K562 (cell line): ENCODE results near the gene MICU1. TPM values are rescaled to one million over a fixed set of nuclear protein-coding genes. Genes with fewer than 3 reads are reported as not detected.

Source experiments
- BRCA1 ChIP-seq, 2 experiments: fragments of 450-650 bp in 1 of 2; sonication (generic) in 1 of 2; formaldehyde crosslinking in 1 of 2; IDR thresholded peaks; 2 replicates each; pipeline versions ENCODE4 v1.5.0 to v1.6.1; 2017 to 2020; ENCODE audit warnings: mild to moderate bottlenecking in 1 of 2, missing genetic modification reagents in 1 of 2
- KAT7 ChIP-seq: sonication (generic); formaldehyde crosslinking; IDR thresholded peaks from 2 replicates; pipeline ENCODE4 v1.8.0; 2022; ENCODE audit warnings: missing genetic modification reagents, mild to moderate bottlenecking, borderline replicate concordance
- LCOR ChIP-seq: sonication (generic); formaldehyde crosslinking; IDR thresholded peaks from 2 replicates; pipeline ENCODE4 v1.8.0; 2022; ENCODE audit warnings: mild to moderate bottlenecking, missing genetic modification reagents
- RBM34 ChIP-seq: fragments of 200-400 bp; formaldehyde crosslinking; IDR thresholded peaks from 2 replicates; pipeline ENCODE4 v1.6.1; 2018; ENCODE audit warnings: low read length, borderline replicate concordance; ENCODE audit not compliant: insufficient read depth
- ZNF584 ChIP-seq: fragments of 200-800 bp; sonication (Bioruptor generic); IDR thresholded peaks from 2 replicates; pipeline ENCODE4 v1.6.1; 2016; ENCODE audit warnings: low read depth, mild to moderate bottlenecking, missing genetic modification characterization, missing compliant biosample characterization
- ZNF644 ChIP-seq: fragments of 200-800 bp; sonication (Bioruptor generic); IDR thresholded peaks from 2 replicates; pipeline ENCODE4 v1.6.1; 2016; ENCODE audit warnings: low read depth, missing genetic modification characterization, missing compliant biosample characterization
- ZNF699 ChIP-seq: fragments of 250-450 bp; sonication (Bioruptor Pico); IDR thresholded peaks from 2 replicates; pipeline ENCODE4 v1.8.0; 2021; ENCODE audit warnings: mild to moderate bottlenecking, moderate library complexity; ENCODE audit not compliant: insufficient replicate concordance
- polyA plus RNA-seq, 8 experiments: library from polyadenylated mRNA; depleted of rRNA in 4 of 8; stranded (reverse) in 5 of 8; unstranded in 3 of 8; fragments of >200 nt; fragmentation: Nextera tagmentation in 2 of 8; fragmentation: Illumina TruSeq in 1 of 8; extraction: Ambion mirVana in 2 of 8; extraction: Trizol in 1 of 8; gene quantifications; 2 replicates each; pipeline versions ENCODE4 v1.2.1 to v1.2.3, GENCODE V29; 2011 to 2014; ENCODE audit warnings: inconsistent platforms in 1 of 8, missing spikeins in 1 of 8
- total RNA-seq, 7 experiments: library from RNA; depleted of rRNA in 6 of 7; stranded (reverse); fragments of >200 nt in 6 of 7; fragmentation: Illumina TruSeq in 2 of 7; extraction: Trizol in 2 of 7; gene quantifications; 2 replicates each; pipeline versions ENCODE4 v1.2.1 to v1.2.3, GENCODE V29; 2011 to 2021; ENCODE audit warnings: low replicate concordance in 1 of 7
- TF ChIP-seq, protein P1 (sequence below), 2 experiments: fragments of 450-650 bp; IDR thresholded peaks; 2 replicates each; pipeline ENCODE4 v1.6.1; 2016; ENCODE audit warnings: mild to moderate bottlenecking in 2 of 2, borderline replicate concordance in 1 of 2, low read depth in 1 of 2, moderate library complexity in 1 of 2
- TF ChIP-seq, protein P2 (sequence below), 2 experiments: fragments of 450-650 bp in 1 of 2; sonication (generic) in 1 of 2; formaldehyde crosslinking; conservative IDR thresholded peaks; 2 replicates each; pipeline versions ENCODE4 v1.4.0 to v1.8.1; 2020 to 2022; ENCODE audit warnings: mild to moderate bottlenecking in 1 of 2, missing genetic modification reagents in 1 of 2
- TF ChIP-seq, protein P3 (sequence below): fragments of 450-650 bp; IDR thresholded peaks from 2 replicates; pipeline ENCODE4 v1.7.1; 2018; ENCODE audit warnings: mild to moderate bottlenecking, low read depth; ENCODE audit not compliant: partially characterized antibody
- TF ChIP-seq, protein P4 (sequence below): IDR thresholded peaks from 2 replicates; pipeline ENCODE4 v1.6.1; 2016; ENCODE audit warnings: missing genetic modification characterization, missing compliant biosample characterization

MICU1 gene
- total and polyA plus RNA-seq, 9 of the 15 experiments (the other 6 are each of a cell fraction or from before 2014, with no cell fraction given), result 29.3 to 76.8 (median 48.4) TPM

DNA sequence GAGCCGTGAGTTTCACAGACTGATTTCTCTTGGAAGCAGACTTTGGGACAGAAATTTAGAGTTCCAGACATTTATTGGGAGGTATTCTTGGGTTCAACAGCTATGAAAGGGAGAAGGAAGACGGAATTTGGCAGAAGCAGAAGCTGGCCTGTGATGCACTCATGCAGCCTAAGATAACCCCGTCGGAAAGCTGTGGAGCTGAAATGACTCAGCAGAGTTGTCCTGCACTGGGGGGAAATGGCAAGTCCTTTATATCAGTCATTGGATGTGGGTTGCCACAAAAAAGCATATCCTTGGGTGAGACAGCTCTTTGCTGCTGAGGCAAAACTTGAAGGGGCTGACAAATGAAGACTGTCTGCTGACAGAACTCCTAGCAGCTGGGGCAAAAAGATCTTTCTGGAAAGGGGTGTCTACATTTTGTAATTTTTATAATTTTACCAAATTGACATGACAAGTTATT, 11.5 kb upstream of the MICU1 start (continued):
- TF ChIP-seq ZNF644 (peak; percentile 71; the same call in 1 of the 2 replicates), RBM34 (no peak), KAT7 (no peak), LCOR (CRISPR knock-in tag) (peak; percentile 81), BRCA1 (IDR thresholded peaks at IDR 0.05) (no peak), BRCA1 (CRISPR knock-in tag; IDR thresholded peaks at IDR 0.05) (no peak), ZNF584 (CRISPR knock-in tag) (peak; percentile 56; the same call in 1 of the 2 replicates), ZNF699 (CRISPR knock-in tag) (no peak)
- TF ChIP-seq, protein P1, sequence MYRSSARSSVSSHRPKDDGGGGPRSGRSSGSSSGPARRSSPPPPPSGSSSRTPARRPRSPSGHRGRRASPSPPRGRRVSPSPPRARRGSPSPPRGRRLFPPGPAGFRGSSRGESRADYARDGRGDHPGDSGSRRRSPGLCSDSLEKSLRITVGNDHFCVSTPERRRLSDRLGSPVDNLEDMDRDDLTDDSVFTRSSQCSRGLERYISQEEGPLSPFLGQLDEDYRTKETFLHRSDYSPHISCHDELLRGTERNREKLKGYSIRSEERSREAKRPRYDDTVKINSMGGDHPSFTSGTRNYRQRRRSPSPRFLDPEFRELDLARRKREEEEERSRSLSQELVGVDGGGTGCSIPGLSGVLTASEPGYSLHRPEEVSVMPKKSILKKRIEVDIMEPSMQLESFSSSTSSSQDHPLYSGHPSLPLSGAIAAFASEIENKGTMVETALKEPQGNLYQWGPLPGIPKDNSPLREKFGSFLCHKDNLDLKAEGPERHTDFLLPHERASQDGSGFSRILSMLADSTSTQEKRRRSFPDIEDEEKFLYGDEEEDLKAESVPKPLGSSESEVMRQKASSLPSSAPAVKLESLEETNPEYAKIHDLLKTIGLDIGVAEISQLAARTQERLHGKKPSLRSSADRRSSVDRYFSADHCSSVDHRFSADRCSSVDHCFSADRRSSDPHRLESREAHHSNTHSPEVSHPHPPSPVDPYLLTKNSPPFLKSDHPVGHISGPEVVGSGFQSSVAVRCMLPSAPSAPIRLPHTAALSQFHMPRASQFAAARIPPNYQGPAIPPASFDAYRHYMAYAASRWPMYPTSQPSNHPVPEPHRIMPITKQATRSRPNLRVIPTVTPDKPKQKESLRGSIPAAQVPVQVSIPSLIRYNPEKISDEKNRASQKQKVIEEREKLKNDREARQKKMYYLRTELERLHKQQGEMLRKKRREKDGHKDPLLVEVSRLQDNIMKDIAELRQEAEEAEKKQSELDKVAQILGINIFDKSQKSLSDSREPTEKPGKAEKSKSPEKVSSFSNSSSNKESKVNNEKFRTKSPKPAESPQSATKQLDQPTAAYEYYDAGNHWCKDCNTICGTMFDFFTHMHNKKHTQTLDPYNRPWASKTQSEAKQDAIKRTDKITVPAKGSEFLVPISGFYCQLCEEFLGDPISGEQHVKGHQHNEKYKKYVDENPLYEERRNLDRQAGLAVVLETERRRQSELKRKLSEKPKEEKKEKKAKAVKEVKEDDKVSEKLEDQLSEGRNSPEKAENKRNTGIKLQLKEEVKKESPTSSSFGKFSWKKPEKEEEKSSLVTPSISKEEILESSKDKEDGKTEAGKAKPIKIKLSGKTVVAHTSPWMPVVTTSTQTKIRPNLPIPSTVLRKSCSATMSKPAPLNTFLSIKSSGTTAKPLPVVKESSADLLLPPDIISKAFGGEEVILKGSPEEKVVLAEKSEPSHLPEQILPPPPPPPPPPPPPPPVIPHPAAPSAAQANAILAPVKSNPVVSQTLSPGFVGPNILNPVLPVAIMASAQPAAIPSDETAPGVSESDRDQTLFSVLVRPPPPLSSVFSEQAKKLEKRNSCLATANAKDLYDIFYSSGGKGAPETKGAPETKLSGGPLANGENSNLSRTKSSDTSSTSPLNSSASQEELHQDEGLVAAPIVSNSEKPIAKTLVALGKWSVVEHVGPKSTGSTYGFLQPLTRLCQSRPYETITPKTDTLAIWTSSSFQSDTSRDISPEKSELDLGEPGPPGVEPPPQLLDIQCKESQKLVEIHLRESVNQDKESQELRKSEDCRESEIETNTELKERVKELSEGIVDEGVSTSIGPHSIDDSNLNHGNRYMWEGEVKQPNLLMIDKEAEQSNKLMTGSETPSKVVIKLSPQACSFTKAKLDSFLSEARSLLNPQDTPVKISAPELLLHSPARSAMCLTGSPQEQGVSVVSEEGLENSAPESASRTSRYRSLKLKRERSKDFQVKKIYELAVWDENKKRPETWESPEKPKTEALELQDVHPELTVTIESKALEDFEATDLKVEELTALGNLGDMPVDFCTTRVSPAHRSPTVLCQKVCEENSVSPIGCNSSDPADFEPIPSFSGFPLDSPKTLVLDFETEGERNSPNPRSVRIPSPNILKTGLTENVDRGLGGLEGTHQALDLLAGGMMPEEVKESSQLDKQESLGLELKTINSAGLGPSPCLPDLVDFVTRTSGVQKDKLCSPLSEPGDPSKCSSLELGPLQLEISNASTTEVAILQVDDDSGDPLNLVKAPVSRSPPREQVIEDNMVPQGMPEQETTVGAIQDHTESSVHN (IDR thresholded peaks at IDR 0.05; ENCODE audit: borderline replicate concordance in 1 of 2, low read depth in 1 of 2), result peak in 1 of 2 experiments; percentile 50; a peak in 1 of 4 replicates
- TF ChIP-seq, protein P2, sequence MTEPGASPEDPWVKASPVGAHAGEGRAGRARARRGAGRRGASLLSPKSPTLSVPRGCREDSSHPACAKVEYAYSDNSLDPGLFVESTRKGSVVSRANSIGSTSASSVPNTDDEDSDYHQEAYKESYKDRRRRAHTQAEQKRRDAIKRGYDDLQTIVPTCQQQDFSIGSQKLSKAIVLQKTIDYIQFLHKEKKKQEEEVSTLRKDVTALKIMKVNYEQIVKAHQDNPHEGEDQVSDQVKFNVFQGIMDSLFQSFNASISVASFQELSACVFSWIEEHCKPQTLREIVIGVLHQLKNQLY (CRISPR knock-in tag; conservative IDR thresholded peaks at IDR 0.05), result no peak
- TF ChIP-seq, protein P3, sequence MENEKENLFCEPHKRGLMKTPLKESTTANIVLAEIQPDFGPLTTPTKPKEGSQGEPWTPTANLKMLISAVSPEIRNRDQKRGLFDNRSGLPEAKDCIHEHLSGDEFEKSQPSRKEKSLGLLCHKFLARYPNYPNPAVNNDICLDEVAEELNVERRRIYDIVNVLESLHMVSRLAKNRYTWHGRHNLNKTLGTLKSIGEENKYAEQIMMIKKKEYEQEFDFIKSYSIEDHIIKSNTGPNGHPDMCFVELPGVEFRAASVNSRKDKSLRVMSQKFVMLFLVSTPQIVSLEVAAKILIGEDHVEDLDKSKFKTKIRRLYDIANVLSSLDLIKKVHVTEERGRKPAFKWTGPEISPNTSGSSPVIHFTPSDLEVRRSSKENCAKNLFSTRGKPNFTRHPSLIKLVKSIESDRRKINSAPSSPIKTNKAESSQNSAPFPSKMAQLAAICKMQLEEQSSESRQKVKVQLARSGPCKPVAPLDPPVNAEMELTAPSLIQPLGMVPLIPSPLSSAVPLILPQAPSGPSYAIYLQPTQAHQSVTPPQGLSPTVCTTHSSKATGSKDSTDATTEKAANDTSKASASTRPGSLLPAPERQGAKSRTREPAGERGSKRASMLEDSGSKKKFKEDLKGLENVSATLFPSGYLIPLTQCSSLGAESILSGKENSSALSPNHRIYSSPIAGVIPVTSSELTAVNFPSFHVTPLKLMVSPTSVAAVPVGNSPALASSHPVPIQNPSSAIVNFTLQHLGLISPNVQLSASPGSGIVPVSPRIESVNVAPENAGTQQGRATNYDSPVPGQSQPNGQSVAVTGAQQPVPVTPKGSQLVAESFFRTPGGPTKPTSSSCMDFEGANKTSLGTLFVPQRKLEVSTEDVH, result peak; percentile 75
- TF ChIP-seq, protein P4, sequence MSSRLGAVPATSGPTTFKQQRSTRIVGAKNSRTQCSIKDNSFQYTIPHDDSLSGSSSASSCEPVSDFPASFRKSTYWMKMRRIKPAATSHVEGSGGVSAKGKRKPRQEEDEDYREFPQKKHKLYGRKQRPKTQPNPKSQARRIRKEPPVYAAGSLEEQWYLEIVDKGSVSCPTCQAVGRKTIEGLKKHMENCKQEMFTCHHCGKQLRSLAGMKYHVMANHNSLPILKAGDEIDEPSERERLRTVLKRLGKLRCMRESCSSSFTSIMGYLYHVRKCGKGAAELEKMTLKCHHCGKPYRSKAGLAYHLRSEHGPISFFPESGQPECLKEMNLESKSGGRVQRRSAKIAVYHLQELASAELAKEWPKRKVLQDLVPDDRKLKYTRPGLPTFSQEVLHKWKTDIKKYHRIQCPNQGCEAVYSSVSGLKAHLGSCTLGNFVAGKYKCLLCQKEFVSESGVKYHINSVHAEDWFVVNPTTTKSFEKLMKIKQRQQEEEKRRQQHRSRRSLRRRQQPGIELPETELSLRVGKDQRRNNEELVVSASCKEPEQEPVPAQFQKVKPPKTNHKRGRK (tag), result no peak
